Measurements from ENCODE around the gene NACC1.
A peak's percentile ranks its signal among the peaks of the same experiment; 100 is the strongest.

The NACC1 gene

DNA sequence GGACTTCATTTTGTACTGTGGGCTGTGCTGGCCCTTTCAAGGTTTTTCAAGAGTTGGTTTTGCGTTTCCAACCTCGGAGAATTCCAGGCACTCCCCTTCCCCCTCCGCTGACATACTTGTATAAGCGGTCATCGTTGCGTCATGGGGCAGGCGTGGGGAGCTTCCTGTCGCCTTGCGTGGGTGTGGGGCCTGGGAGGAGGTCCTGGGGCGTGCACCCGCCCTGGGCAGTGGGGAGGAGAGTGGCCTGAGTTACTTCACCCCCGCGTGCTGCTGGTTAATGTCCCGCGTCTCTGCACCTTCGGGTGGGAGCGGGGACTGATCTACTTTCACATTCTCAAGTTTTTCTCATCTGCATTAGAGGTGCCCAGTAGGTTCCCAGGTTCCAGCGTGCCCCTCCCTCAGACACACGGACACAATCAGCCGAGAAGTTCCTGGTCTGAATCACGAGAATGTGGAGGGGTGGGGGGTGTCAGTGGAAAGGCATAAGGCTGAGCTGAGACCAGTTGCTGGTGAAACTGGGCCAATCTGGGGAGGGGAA is 36.2 kb downstream of the NACC1 start:
- Histone ChIP-seq H3K9me3 (replicated peaks in 1 of 2; ENCODE audit: control insufficient read depth in 2 of 2, insufficient read depth in 1 of 2, low read depth in 1 of 2, low read length in 2 of 2) (no peaks in the 10 kb centered on the region), H3K4me1 (ENCODE audit: control insufficient read depth in 2 of 2, insufficient read depth in 1 of 2, low read depth in 1 of 2, low read length in 2 of 2) (peaks cover 7 to 9% of the 10 kb centered on the region in 2 donors), H3K23ac (ENCODE audit: low read depth, low read length, poor library complexity) (peak overlapping the region; percentile 49), H3K27ac (replicated peaks; ENCODE audit: low read length) (peak overlapping the region; percentile 11), H3K79me1 (ENCODE audit: low read depth, low read length) (peaks cover 13% of the 10 kb centered on the region), H4K91ac (ENCODE audit: low read depth, low read length, poor library complexity) (no peak overlapping the region), H3K18ac (ENCODE audit: low read length) (peak overlapping the region; percentile 95), H2AK5ac (ENCODE audit: low read depth, low read length) (peak overlapping the region; percentile 88), H3K4ac (ENCODE audit: low read length) (no peak overlapping the region), H2BK12ac (ENCODE audit: low read length) (no peak overlapping the region), H3K36me3 (replicated peaks in 1 of 2; ENCODE audit: control insufficient read depth in 2 of 2, insufficient read depth in 2 of 2, low read length in 2 of 2) (peaks cover 0 to 13% of the 10 kb centered on the region in 2 donors), H2BK15ac (ENCODE audit: low read length) (peak overlapping the region; percentile 98), H3K14ac (ENCODE audit: low read length) (peak overlapping the region; percentile 84), H4K8ac (ENCODE audit: low read depth, low read length) (no peak overlapping the region), H2BK5ac (ENCODE audit: low read length) (no peak overlapping the region), H3K4me2 (ENCODE audit: insufficient read depth, low read length, poor library complexity, severe bottlenecking) (peak overlapping the region; percentile 94), H3K4me3 (ENCODE audit: low read length in 2 of 2) (peak overlapping the region; percentile 94 to 99), H2AFZ (ENCODE audit: low read length) (no peak overlapping the region), H2BK120ac (ENCODE audit: low read depth, low read length) (no peak overlapping the region), H3K9ac (ENCODE audit: low read depth, low read length, poor library complexity) (peak overlapping the region; percentile 99), H3K27me3 (ENCODE audit: control insufficient read depth in 3 of 3, insufficient read depth in 3 of 3, low read depth in 1 of 3, low read length in 3 of 3) (no peaks in the 10 kb centered on the region)
- peak; percentile 46 for DNase-seq (ENCODE audit: low spot score)
- no CpG with 5 or more reads among the region's 21 CpGs for WGBS, 2 donors (ENCODE audit: extremely low coverage in 2 of 2, insufficient read length in 2 of 2, insufficient replicate concordance in 1 of 2)

DNA sequence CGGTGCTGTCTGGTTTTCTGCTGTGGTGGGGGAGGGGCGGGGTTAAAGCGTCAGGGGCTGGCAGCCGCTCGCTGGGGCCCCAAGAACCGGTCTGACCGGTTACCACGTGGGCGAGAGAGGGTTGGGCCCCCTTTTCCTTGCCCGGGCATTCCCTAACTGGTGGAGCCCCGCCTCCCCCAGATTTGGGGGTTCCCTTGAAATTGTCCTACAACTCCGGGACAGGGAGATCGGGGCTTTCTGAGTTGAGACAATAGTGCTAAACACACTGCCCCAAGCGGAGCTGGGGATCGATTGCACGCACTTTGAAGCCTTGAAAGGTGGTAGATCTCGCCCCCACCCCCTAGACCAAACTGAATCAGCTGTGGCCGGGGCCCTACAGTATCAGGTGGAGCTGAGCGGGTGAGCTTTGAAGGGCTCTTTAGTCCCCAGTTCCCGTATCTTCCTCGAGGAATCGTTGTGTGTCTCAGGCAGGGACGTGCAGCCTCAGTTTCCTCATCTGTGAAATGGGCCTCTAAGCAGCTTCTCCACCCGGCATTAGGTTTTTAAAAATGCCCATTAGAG is 36.9 kb downstream of the NACC1 start:
- H4K91ac ChIP-seq (ENCODE audit: low read depth, low read length, poor library complexity), result no peak overlapping the region
- H2BK15ac ChIP-seq (ENCODE audit: low read length), result no peak overlapping the region
- peak; percentile 67 for DNase-seq (ENCODE audit: low spot score)
- H2AFZ ChIP-seq (ENCODE audit: low read length), result no peak overlapping the region
- H3K27ac ChIP-seq (replicated peaks; ENCODE audit: low read length), result peak overlapping the region; percentile 9
- no peak overlapping the region for H3K23ac ChIP-seq (ENCODE audit: low read depth, low read length, poor library complexity)
- no peak overlapping the region for H2BK12ac ChIP-seq (ENCODE audit: low read length)
- H3K9me3 ChIP-seq (replicated peaks in 1 of 2; ENCODE audit: control insufficient read depth in 2 of 2, insufficient read depth in 1 of 2, low read depth in 1 of 2, low read length in 2 of 2), result no peaks in the 10 kb centered on the region
- H2BK5ac ChIP-seq (ENCODE audit: low read length), result no peak overlapping the region
- peaks cover 7 to 9% of the 10 kb centered on the region in 2 donors for H3K4me1 ChIP-seq (ENCODE audit: control insufficient read depth in 2 of 2, insufficient read depth in 1 of 2, low read depth in 1 of 2, low read length in 2 of 2)
- no peak overlapping the region for H4K8ac ChIP-seq (ENCODE audit: low read depth, low read length)
- H3K4me3 ChIP-seq (ENCODE audit: low read length in 2 of 2), result peak overlapping the region; percentile 94 to 99
- peaks cover 0 to 13% of the 10 kb centered on the region in 2 donors for H3K36me3 ChIP-seq (replicated peaks in 1 of 2; ENCODE audit: control insufficient read depth in 2 of 2, insufficient read depth in 2 of 2, low read length in 2 of 2)
- peak overlapping the region; percentile 86 for H3K18ac ChIP-seq (ENCODE audit: low read length)
- no peak overlapping the region for H3K9ac ChIP-seq (ENCODE audit: low read depth, low read length, poor library complexity)
- H2AK5ac ChIP-seq (ENCODE audit: low read depth, low read length), result no peak overlapping the region
- H3K27me3 ChIP-seq (ENCODE audit: control insufficient read depth in 3 of 3, insufficient read depth in 3 of 3, low read depth in 1 of 3, low read length in 3 of 3), result no peaks in the 10 kb centered on the region
- no peak overlapping the region for H2BK120ac ChIP-seq (ENCODE audit: low read depth, low read length)
- no peak overlapping the region for H3K4ac ChIP-seq (ENCODE audit: low read length)
- peak overlapping the region; percentile 94 for H3K4me2 ChIP-seq (ENCODE audit: insufficient read depth, low read length, poor library complexity, severe bottlenecking)
- no CpG with 5 or more reads among the region's 24 CpGs for WGBS, 2 donors (ENCODE audit: extremely low coverage in 2 of 2, insufficient read length in 2 of 2, insufficient replicate concordance in 1 of 2)
- H3K79me1 ChIP-seq (ENCODE audit: low read depth, low read length), result peaks cover 13% of the 10 kb centered on the region
- H3K14ac ChIP-seq (ENCODE audit: low read length), result no peak overlapping the region

DNA sequence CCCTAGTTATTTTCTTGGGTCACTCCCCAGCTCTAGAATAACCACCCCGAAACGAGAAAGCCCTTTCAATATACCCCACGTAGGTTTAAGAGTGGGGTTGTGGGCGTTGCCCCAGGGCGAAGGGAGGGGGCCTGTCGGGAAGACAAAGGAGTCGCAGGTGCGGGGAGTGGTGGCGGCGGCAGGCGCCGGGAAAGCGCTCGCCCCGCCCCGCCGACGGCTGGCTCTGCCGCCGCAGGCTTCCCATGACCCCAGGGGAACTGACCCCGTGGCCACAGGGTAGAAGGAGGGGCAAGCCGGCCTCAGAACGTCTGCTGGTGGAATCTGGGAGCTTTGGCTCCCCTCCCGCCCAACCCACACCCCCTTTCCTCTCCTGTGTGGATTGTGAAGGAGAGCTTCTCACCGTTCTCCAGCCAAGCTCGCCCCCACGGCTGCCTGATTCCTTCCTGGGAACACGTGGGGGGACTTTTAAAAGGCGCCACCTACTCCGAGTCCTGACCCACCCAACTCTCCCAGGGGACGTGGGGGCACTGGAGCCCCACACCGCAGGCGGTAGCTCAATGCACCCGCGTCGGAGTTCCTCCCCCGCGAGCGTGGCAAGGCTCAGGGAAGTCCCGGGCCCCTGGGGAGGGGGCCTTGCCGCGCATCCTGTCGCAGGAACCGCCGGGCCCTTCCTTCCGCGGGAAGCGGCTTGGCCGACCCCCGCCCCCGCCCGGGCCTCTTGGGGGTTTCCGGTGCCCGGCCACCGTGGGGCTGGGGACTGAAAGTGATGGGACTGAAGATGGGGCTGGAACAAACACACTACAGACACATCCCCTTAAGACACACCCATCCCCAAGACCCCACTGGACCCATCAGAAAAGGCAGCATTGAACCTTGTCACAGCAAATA is 37.7 kb downstream of the NACC1 start:
- peak overlapping the region; percentile 60 for H3K27ac ChIP-seq (replicated peaks; ENCODE audit: low read length)
- no peak overlapping the region for H4K8ac ChIP-seq (ENCODE audit: low read depth, low read length)
- peaks cover 7 to 9% of the 10 kb centered on the region in 2 donors for H3K4me1 ChIP-seq (ENCODE audit: control insufficient read depth in 2 of 2, insufficient read depth in 1 of 2, low read depth in 1 of 2, low read length in 2 of 2)
- peak overlapping the region; percentile 18 for H2BK12ac ChIP-seq (ENCODE audit: low read length)
- H3K36me3 ChIP-seq (replicated peaks in 1 of 2; ENCODE audit: control insufficient read depth in 2 of 2, insufficient read depth in 2 of 2, low read length in 2 of 2), result peaks cover 0 to 13% of the 10 kb centered on the region in 2 donors
- peak overlapping the region; percentile 77 for H2AFZ ChIP-seq (ENCODE audit: low read length)
- no peaks in the 10 kb centered on the region for H3K9me3 ChIP-seq (replicated peaks in 1 of 2; ENCODE audit: control insufficient read depth in 2 of 2, insufficient read depth in 1 of 2, low read depth in 1 of 2, low read length in 2 of 2)
- WGBS, 2 donors (ENCODE audit: extremely low coverage in 2 of 2, insufficient read length in 2 of 2, insufficient replicate concordance in 1 of 2), result no CpG with 5 or more reads among the region's 55 CpGs
- peak overlapping the region; percentile 91 for H2AK5ac ChIP-seq (ENCODE audit: low read depth, low read length)
- no peak overlapping the region for H3K14ac ChIP-seq (ENCODE audit: low read length)
- peak overlapping the region; percentile 90 for H2BK15ac ChIP-seq (ENCODE audit: low read length)
- H3K4ac ChIP-seq (ENCODE audit: low read length), result no peak overlapping the region
- H3K4me3 ChIP-seq (ENCODE audit: low read length in 2 of 2), result peak overlapping the region; percentile 94 to 99
- H3K4me2 ChIP-seq (ENCODE audit: insufficient read depth, low read length, poor library complexity, severe bottlenecking), result peak overlapping the region; percentile 94
- peak; percentile 83 for DNase-seq (ENCODE audit: low spot score)
- peak overlapping the region; percentile 22 for H3K23ac ChIP-seq (ENCODE audit: low read depth, low read length, poor library complexity)
- H3K79me1 ChIP-seq (ENCODE audit: low read depth, low read length), result peaks cover 8% of the 10 kb centered on the region
- H3K18ac ChIP-seq (ENCODE audit: low read length), result peak overlapping the region; percentile 90
- no peak overlapping the region for H2BK120ac ChIP-seq (ENCODE audit: low read depth, low read length)
- H3K27me3 ChIP-seq (ENCODE audit: control insufficient read depth in 3 of 3, insufficient read depth in 3 of 3, low read depth in 1 of 3, low read length in 3 of 3), result no peaks in the 10 kb centered on the region
- no peak overlapping the region for H4K91ac ChIP-seq (ENCODE audit: low read depth, low read length, poor library complexity)
- H2BK5ac ChIP-seq (ENCODE audit: low read length), result peak overlapping the region; percentile 76
- peak overlapping the region; percentile 65 for H3K9ac ChIP-seq (ENCODE audit: low read depth, low read length, poor library complexity)

DNA sequence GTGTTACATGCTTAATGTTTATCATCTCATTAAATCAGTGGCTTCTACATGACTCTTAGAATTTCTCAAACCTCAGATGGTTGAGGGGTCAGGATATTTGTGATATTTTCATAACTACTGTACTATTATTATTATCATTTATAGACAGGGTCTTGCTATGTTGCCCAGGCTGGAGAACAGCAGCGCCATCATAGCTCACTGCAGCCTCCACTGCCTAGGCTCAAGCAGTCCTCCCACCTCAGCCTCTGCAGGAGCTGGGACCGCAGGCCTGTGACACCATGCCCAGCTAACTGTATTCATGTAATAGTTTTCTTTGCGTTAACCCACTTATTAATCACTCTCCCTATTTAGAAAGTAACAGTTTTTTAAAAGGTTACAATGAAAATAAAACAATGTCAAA is 41.6 kb downstream of the NACC1 start:
- Histone ChIP-seq H3K4me2 (ENCODE audit: insufficient read depth, low read length, poor library complexity, severe bottlenecking) (no peak overlapping the region), H3K9me3 (replicated peaks in 1 of 2; ENCODE audit: control insufficient read depth in 2 of 2, insufficient read depth in 1 of 2, low read depth in 1 of 2, low read length in 2 of 2) (no peaks in the 10 kb centered on the region), H3K4me3 (ENCODE audit: low read length in 2 of 2) (no peak overlapping the region), H2BK15ac (ENCODE audit: low read length) (no peak overlapping the region), H2BK12ac (ENCODE audit: low read length) (no peak overlapping the region), H3K18ac (ENCODE audit: low read length) (no peak overlapping the region), H2BK5ac (ENCODE audit: low read length) (no peak overlapping the region), H4K91ac (ENCODE audit: low read depth, low read length, poor library complexity) (no peak overlapping the region), H3K23ac (ENCODE audit: low read depth, low read length, poor library complexity) (no peak overlapping the region), H2AFZ (ENCODE audit: low read length) (no peak overlapping the region), H3K27ac (replicated peaks; ENCODE audit: low read length) (no peak overlapping the region), H3K27me3 (ENCODE audit: control insufficient read depth in 3 of 3, insufficient read depth in 3 of 3, low read depth in 1 of 3, low read length in 3 of 3) (no peaks in the 10 kb centered on the region), H3K4me1 (ENCODE audit: control insufficient read depth in 2 of 2, insufficient read depth in 1 of 2, low read depth in 1 of 2, low read length in 2 of 2) (peaks cover 19 to 22% of the 10 kb centered on the region in 2 donors), H3K14ac (ENCODE audit: low read length) (no peak overlapping the region), H3K4ac (ENCODE audit: low read length) (no peak overlapping the region), H2BK120ac (ENCODE audit: low read depth, low read length) (no peak overlapping the region), H3K9ac (ENCODE audit: low read depth, low read length, poor library complexity) (no peak overlapping the region), H3K36me3 (replicated peaks in 1 of 2; ENCODE audit: control insufficient read depth in 2 of 2, insufficient read depth in 2 of 2, low read length in 2 of 2) (no peaks in the 10 kb centered on the region), H3K79me1 (ENCODE audit: low read depth, low read length) (no peaks in the 10 kb centered on the region), H2AK5ac (ENCODE audit: low read depth, low read length) (no peak overlapping the region), H4K8ac (ENCODE audit: low read depth, low read length) (no peak overlapping the region)
- no CpG with 5 or more reads among the region's 3 CpGs for WGBS, 2 donors (ENCODE audit: extremely low coverage in 2 of 2, insufficient read length in 2 of 2, insufficient replicate concordance in 1 of 2)
- DNase-seq (ENCODE audit: low spot score), result no peak

Measured in neuronal stem cell (in vitro differentiated cells).